ENCODE results near the gene PCBP2.

PCBP2 gene

DNA sequence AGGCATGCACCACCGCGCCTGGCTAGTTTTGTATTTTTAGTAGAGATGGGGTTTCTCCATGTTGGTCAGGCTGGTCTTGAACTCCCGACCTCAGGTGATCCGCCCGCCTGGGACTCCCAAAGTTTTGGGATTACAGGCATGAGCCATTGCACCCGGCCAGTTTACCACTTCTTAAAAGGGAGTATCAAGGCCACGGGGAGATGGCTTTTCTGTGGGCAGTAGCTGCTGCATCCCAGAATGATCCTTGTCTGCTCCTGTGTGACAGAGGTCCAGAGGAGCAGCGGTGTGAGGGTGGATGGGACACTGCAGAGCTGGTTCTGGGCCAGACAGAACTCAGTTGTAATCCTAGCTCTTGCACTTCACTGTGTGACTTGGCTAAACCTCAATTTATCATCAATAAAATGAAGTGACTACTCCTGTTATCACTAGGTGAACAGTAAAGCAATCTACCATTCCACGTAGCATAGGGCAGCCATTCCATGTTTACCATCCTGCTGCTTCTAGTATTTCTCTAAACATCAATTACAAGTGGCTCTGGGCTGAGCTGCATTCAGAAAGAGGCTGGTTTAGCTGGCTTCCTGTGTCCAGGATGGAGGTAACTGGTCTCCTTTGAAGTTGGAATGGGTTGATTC is 58.4 kb downstream of the PCBP2 start:
- no peak for DNase-seq

- no peak for DNase-seq
Observed at GRCh38 chr12:53513712-53514410, 62.0 kb downstream of the PCBP2 start.

- no peak for DNase-seq
Observed at GRCh38 chr12:53514628-53515290, 62.9 kb downstream of the PCBP2 start.

DNA sequence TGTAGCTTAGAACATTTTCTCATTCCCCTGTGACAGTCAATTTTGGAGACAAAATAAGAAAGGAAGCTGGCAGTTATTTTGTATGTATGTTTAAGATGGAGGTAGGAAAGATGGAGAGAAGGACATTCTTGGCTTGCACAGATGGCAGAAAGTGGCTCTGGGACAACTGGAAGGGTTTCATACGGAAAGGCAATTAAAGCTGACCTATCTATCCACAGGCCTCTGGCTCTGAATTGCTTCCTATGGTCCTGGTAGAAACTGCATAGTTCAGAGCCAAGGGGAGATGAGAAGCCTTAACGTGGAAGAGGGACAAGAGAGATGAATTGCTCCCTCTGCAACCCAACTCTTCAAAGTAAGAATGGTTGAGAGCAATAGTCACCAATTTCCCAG is 63.4 kb downstream of the PCBP2 start:
- no peak for DNase-seq

GRCh38 chr12:53516758-53517455 is 65.0 kb downstream of the PCBP2 start:
- no peak for DNase-seq

GRCh38 chr12:53518381-53518780 is 66.5 kb downstream of the PCBP2 start:
- DNase-seq, result no peak

DNA sequence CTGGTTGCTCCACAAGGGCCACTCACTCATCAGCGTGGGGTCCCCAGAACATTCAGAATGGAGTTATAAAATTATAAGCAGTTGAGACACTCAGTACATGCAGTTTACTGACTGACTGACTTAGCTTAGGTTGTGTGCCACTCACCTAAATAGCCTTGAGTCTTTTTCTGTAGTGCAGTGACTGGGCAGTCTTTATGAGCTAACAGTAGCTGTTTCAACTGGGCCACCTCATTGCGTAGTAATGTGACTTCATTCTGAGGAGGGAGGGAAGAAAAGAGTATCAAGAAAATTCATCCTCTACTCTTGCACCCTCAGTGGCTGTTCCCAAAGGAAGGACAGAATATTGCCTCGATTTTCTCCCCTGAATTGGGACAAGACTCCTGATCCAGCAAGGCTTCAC is 71.2 kb downstream of the PCBP2 start:
- no peak for DNase-seq

- no peak for DNase-seq
Observed at GRCh38 chr12:53524476-53524875, 72.6 kb downstream of the PCBP2 start.

DNA sequence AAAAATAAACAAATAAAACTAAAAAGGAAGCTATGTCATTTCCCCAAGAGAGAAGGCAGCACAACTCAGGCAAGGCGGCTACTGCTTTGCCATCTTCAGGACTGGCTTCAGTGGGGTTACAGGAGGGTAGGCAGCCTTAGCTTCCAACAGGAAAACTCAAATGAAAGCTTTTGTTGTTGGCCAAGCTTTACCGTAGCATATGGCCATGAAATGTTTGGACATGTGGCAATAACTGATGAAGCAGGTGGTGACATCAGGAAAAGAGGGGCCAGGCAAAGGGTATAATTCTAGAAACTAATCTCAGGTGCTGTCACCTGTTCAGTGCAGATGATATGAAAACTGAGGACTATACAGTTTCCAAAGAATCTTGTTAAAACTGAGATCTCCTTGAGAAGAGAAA is 78.2 kb downstream of the PCBP2 start:
- no peak for DNase-seq

All from T-helper 2 cell (primary cell).